K562 (cell line): ENCODE measurements around the gene DKKL1. TPM values are rescaled to one million over a fixed set of nuclear protein-coding genes. Genes with fewer than 3 reads are reported as not detected.

ENCODE experiments used
- ATAC-seq: fragments of 200-7000 bp; cut with Tn5 transposase; 3 replicates; pipeline ENCODE4 v1.9.1; 2020; ENCODE audit warnings: moderate library complexity
- BruUV-seq: library from RNA; stranded (reverse); fragments of 400-500 nt; replicated peaks from 2 replicates; lab custom pipeline; 2021; lab: Mats Ljungman, UMichigan
- CTCF ChIA-PET: fragments of 300-600 bp; formaldehyde crosslinking; extraction: SDS; loops from one replicate; lab custom pipeline; 2021; ENCODE audit warnings: low intra/inter-chr PET ratio; lab: Yijun Ruan, JAX
- POLR2A ChIA-PET: fragments of 300-600, 350-650 bp; sonication (Branson Sonifier 250); formaldehyde crosslinking; extraction: SDS; loops from one replicate; lab custom pipeline; 2021; ENCODE audit warnings: antibody characterized with exemption, inconsistent platforms; lab: Yijun Ruan, JAX
- DNase-seq, 4 experiments: peaks; one replicate each; pipeline versions ENCODE4 v3.0.0 to v3.0.0-alpha.2; 2011 to 2018; ENCODE audit warnings: low spot score in 3 of 4, mixed read lengths in 3 of 4; ENCODE audit errors: extremely low read depth in 1 of 4
- FAIRE-seq: peaks from 2 replicates; lab custom pipeline; 2011; peaks lifted over from hg19 to GRCh38; lab: Jason Lieb, UNC
- H2AFZ ChIP-seq: 2 replicates; pipeline ENCODE4 v1.6.0; 2011; ENCODE audit warnings: low read depth, low read length, control low read depth, inconsistent platforms
- H3K27ac ChIP-seq: fragments of 200-600 bp; 3 replicates; pipeline ENCODE4 v1.8.0; 2011; ENCODE audit warnings: low read depth, mild to moderate bottlenecking, control low read depth, inconsistent platforms, low read length, moderate library complexity, mixed read lengths; ENCODE audit errors: extremely low read depth
- H3K27me3 ChIP-seq, 2 experiments: fragments of 300-600 bp in 1 of 2; 2 replicates in 1 of 2; 3 replicates in 1 of 2; pipeline versions ENCODE4 v1.6.0 to v1.8.0; 2011; ENCODE audit warnings: inconsistent platforms in 2 of 2, low read length in 2 of 2, mild to moderate bottlenecking in 1 of 2, mixed read lengths in 1 of 2, moderate library complexity in 1 of 2; ENCODE audit not compliant: control insufficient read depth in 2 of 2, insufficient read depth in 2 of 2
- H3K36me3 ChIP-seq: fragments of 300-600 bp; 3 replicates; pipeline ENCODE4 v1.8.0; 2011; ENCODE audit warnings: mild to moderate bottlenecking, low read length, inconsistent platforms; ENCODE audit not compliant: control insufficient read depth, insufficient read depth
- H3K4me1 ChIP-seq, 2 experiments: fragments of 200-600 bp in 1 of 2; replicated peaks in 1 of 2; 2 replicates in 1 of 2; 3 replicates in 1 of 2; pipeline versions ENCODE4 v1.5.1 to v1.8.0; 2011; ENCODE audit warnings: inconsistent platforms in 2 of 2, low read length in 2 of 2, mild to moderate bottlenecking in 1 of 2, mixed read lengths in 1 of 2, moderate library complexity in 1 of 2; ENCODE audit not compliant: control insufficient read depth in 2 of 2, insufficient read depth in 2 of 2
- H3K4me2 ChIP-seq: 2 replicates; pipeline ENCODE4 v1.6.1; 2011; ENCODE audit warnings: low read length, control low read depth, inconsistent platforms, mixed read lengths; ENCODE audit not compliant: insufficient read depth
- H3K4me3 ChIP-seq: fragments of 200-600 bp; sonication (generic), shearing (Covaris generic); 2 replicates; pipeline ENCODE4 v1.5.1; 2016; ENCODE audit warnings: control low read depth, inconsistent platforms
- H3K79me2 ChIP-seq: fragments of 200-600 bp; 3 replicates; pipeline ENCODE4 v1.8.0; 2011; ENCODE audit warnings: low read length, inconsistent platforms; ENCODE audit not compliant: control insufficient read depth, insufficient read depth
- H3K9ac ChIP-seq, 2 experiments: 2 replicates each; pipeline versions ENCODE4 v1.6.0 to v1.6.1; 2011; ENCODE audit warnings: low read depth in 2 of 2, low read length in 2 of 2, control low read depth in 1 of 2, inconsistent platforms in 1 of 2, mild to moderate bottlenecking in 1 of 2, mixed read lengths in 1 of 2; ENCODE audit not compliant: insufficient read depth in 1 of 2
- H3K9me1 ChIP-seq: one replicate; pipeline ENCODE4 v1.6.0; 2011; ENCODE audit warnings: inconsistent platforms, mild to moderate bottlenecking, low read length, moderate library complexity; ENCODE audit not compliant: control insufficient read depth, insufficient read depth
- H3K9me3 ChIP-seq: replicated peaks from 2 replicates; pipeline ENCODE4 v1.5.1; 2011; ENCODE audit warnings: low read depth, low read length, inconsistent platforms; ENCODE audit not compliant: control insufficient read depth, insufficient read depth
- H4K20me1 ChIP-seq: replicated peaks from 2 replicates; pipeline ENCODE4 v1.6.1; 2011; ENCODE audit warnings: low read length, inconsistent platforms, mixed read lengths; ENCODE audit not compliant: control insufficient read depth, insufficient read depth
- FOXM1 ChIP-seq, 2 experiments: fragments of 450-650 bp in 1 of 2; sonication (generic) in 1 of 2; formaldehyde crosslinking in 1 of 2; IDR thresholded peaks; 2 replicates each; pipeline versions ENCODE4 v1.6.1 to v1.9.0; 2017 to 2022; ENCODE audit warnings: low read depth in 2 of 2, mild to moderate bottlenecking in 2 of 2, missing genetic modification reagents in 1 of 2, moderate library complexity in 1 of 2
- NBN ChIP-seq: fragments of 450-650 bp; IDR thresholded peaks from 2 replicates; pipeline ENCODE4 v1.6.1; 2016; ENCODE audit warnings: low read depth, mild to moderate bottlenecking
- PCBP1 ChIP-seq: fragments of 200-400 bp; formaldehyde crosslinking; IDR thresholded peaks from 2 replicates; pipeline ENCODE4 v1.6.1; 2018; ENCODE audit warnings: mild to moderate bottlenecking, low read depth, low read length; ENCODE audit not compliant: poor library complexity, severe bottlenecking
- SMC3 ChIP-seq: conservative IDR thresholded peaks from 2 replicates; pipeline ENCODE4 v1.6.1; 2011; ENCODE audit warnings: low read depth, low read length, improper control_type of control experiment; ENCODE audit not compliant: insufficient read depth
- TRIM28 ChIP-seq: fragments of 450-650 bp; IDR thresholded peaks from 2 replicates; pipeline ENCODE4 v1.6.1; 2017
- ZBTB1 ChIP-seq: sonication (generic); formaldehyde crosslinking; IDR thresholded peaks from 2 replicates; pipeline ENCODE4 v1.8.1; 2023; ENCODE audit warnings: missing genetic modification reagents, low read depth, mild to moderate bottlenecking, borderline replicate concordance
- ZKSCAN1 ChIP-seq: fragments of 150-350 bp; IDR thresholded peaks from 2 replicates; pipeline ENCODE4 v1.6.1; 2016; ENCODE audit warnings: low read depth, low read length
- ZNF354B ChIP-seq: fragments of 250-450 bp; sonication (Bioruptor Pico); IDR thresholded peaks from 2 replicates; pipeline ENCODE4 v1.4.0; 2020
- WGBS: fragments of 100-300 bp; shearing (Covaris generic); methylation state at CpG from one replicate; pipeline ENCODE4 v1.1.6; 2016; ENCODE audit warnings: low coverage, mixed read lengths; ENCODE audit not compliant: insufficient coverage; ENCODE audit errors: missing lambda C conversion rate; 5-methylcytosine and 5-hydroxymethylcytosine counted together
- in situ Hi-C: fragments of 300-500 bp; cut with MboI; formaldehyde crosslinking; loops from 4 replicates; pipeline ENCODE4 v1.15.0; 2018; ENCODE audit warnings: inconsistent platforms, mixed read lengths
- intact Hi-C: fragments of 100-400 bp; cut with micrococcal nuclease; formaldehyde crosslinking; loops from 2 replicates; pipeline ENCODE4 v1.14.2; 2022
- polyA plus RNA-seq, 8 experiments: library from polyadenylated mRNA; depleted of rRNA in 4 of 8; stranded (reverse) in 5 of 8; unstranded in 3 of 8; fragments of >200 nt; fragmentation: Nextera tagmentation in 2 of 8; fragmentation: Illumina TruSeq in 1 of 8; extraction: Ambion mirVana in 2 of 8; extraction: Trizol in 1 of 8; gene quantifications; 2 replicates each; pipeline versions ENCODE4 v1.2.1 to v1.2.3, GENCODE V29; 2011 to 2014; ENCODE audit warnings: inconsistent platforms in 1 of 8, missing spikeins in 1 of 8
- total RNA-seq, 7 experiments: library from RNA; depleted of rRNA in 6 of 7; stranded (reverse); fragments of >200 nt in 6 of 7; fragmentation: Illumina TruSeq in 2 of 7; extraction: Trizol in 2 of 7; gene quantifications; 2 replicates each; pipeline versions ENCODE4 v1.2.1 to v1.2.3, GENCODE V29; 2011 to 2021; ENCODE audit warnings: low replicate concordance in 1 of 7
- TF ChIP-seq, protein P1 (sequence below): fragments of 450-650 bp; IDR thresholded peaks from 2 replicates; pipeline ENCODE4 v1.6.1; 2016; ENCODE audit warnings: borderline replicate concordance
- TF ChIP-seq, protein P2 (sequence below), 2 experiments: IDR thresholded peaks; 2 replicates each; pipeline ENCODE4 v1.6.1; 2012; ENCODE audit warnings: improper control_type of control experiment in 2 of 2, low read depth in 2 of 2, low read length in 2 of 2, borderline replicate concordance in 1 of 2

The DKKL1 gene
- total and polyA plus RNA-seq, 9 of the 15 experiments (the other 6 are each of a cell fraction or from before 2014, with no cell fraction given) = 0.15 to 1.7 (median 0.52) TPM

DNA sequence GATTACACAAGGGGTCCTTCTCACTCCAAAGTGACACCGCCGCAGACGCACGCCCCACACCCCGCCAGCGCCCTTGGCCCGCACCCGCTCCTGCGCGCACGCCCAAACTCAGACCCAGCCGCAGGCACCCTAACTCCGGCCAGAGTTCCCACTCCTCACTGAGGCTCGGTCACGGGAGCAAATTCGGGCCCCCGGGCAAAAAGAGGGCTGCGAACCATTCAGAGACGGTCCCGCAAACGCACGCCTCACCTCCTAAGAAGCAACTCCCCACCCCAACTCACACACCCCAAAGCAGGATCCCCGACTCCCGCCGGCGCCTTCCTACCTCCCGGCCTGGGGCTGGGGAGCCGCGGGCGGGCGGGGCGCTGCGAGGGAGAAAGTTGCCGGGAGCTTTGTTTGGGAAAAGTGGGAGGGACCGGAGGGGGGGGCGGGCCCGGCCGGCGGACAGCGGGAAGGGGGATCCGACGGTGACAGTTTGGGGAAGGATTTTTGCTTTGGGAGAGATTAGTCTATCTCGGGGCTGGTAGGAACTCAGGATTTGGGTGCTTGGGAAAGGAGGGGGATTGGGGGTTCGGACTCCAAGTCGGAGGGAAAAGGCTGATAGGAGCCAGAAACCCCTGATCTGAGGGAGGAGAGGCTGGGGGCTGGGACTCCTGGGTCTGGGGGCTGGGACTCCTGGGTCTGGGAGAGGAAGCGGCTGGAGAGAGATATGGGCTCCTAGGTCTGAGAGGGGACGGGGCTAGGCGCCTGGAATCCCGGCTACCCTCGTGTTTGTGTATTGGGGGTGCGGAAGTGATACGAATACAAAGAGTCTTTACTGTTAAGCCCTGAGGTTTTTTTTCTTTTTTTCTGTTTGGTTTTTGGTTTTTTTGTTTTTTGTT, 1.4 kb upstream of the DKKL1 start, which contains the start of gene TEAD2 (continued):
- TF ChIP-seq, protein P1, sequence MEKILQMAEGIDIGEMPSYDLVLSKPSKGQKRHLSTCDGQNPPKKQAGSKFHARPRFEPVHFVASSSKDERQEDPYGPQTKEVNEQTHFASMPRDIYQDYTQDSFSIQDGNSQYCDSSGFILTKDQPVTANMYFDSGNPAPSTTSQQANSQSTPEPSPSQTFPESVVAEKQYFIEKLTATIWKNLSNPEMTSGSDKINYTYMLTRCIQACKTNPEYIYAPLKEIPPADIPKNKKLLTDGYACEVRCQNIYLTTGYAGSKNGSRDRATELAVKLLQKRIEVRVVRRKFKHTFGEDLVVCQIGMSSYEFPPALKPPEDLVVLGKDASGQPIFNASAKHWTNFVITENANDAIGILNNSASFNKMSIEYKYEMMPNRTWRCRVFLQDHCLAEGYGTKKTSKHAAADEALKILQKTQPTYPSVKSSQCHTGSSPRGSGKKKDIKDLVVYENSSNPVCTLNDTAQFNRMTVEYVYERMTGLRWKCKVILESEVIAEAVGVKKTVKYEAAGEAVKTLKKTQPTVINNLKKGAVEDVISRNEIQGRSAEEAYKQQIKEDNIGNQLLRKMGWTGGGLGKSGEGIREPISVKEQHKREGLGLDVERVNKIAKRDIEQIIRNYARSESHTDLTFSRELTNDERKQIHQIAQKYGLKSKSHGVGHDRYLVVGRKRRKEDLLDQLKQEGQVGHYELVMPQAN = 0 out of 2 replicates have a peak, but pooled peaks have one; percentile 23
- TF ChIP-seq NBN = no peak; the same call in 1 of the 2 replicates
- TF ChIP-seq TRIM28 = no peak

DNA sequence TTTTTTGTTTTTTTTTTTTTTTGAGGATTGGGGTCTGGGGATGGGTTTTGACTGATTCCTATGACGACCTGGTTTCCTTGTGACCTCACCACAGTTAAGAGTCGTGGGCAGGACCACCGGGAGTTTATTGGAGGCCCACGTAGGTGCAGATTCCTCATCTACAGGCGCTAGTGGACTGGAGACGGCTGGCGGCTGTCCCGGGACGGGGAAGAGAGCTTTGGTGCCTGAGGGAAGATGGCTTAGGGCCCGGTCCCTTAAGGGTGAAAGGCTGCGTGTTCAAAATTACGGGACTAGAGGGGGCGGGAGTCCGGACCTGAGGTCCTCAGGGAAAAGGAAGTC, 779 bp upstream of the DKKL1 start:
- CTCF ChIA-PET = interaction anchor here (0.6 to 0.7 kb wide), 2 partner anchors 56 to 67 kb away, joined by 3 to 4 read pairs; no protein-coding TSS in a partner anchor
- Histone ChIP-seq H2AFZ (peak overlapping the region; percentile 83), H3K27ac (peak overlapping the region; percentile 77), H3K4me2 (peak overlapping the region; percentile 76), H3K9me3 (no peaks in the 10 kb centered on the region), H3K36me3 (peaks cover 8% of the 10 kb centered on the region; the same call in 1 of the 3 replicates), H3K4me1 (peaks cover 14 to 52% of the 10 kb centered on the region in 2 experiments), H3K9me1 (no peaks in the 10 kb centered on the region), H3K79me2 (peaks cover 7% of the 10 kb centered on the region; the same call in 1 of the 3 replicates), H3K9ac (peak overlapping the region; percentile 74 to 88), H3K4me3 (peak overlapping the region; percentile 59), H4K20me1 (no peaks in the 10 kb centered on the region), H3K27me3 (no peaks in the 10 kb centered on the region)
- POLR2A ChIA-PET = interaction anchor here (0.6 to 1.3 kb wide), 6 partner anchors 14 to 716 kb away, joined by 3 to 5 read pairs (median 3); partner anchors contain the start of genes ALDH16A1 and PIH1D1
- no peak for FAIRE-seq
- no TSS peak for BruUV-seq
- ATAC-seq = no peak
- in situ Hi-C loops (no loop called here), intact Hi-C loops (no loop called here)
- peak in 1 of 4 experiments; percentile 30 for DNase-seq
- 1% methylated on average over 12 of the region's 14 CpGs for WGBS
- no peak for TF ChIP-seq SMC3
- TF ChIP-seq FOXM1 (IDR thresholded peaks at IDR 0.05; ENCODE audit: low read depth) = no peak
- no peak for TF ChIP-seq FOXM1 (CRISPR knock-in tag; IDR thresholded peaks at IDR 0.05; ENCODE audit: low read depth)
- no peak for TF ChIP-seq ZBTB1 (CRISPR knock-in tag)
- TF ChIP-seq PCBP1 = no peak
- TF ChIP-seq ZKSCAN1 = no peak
- TF ChIP-seq, protein P2, sequence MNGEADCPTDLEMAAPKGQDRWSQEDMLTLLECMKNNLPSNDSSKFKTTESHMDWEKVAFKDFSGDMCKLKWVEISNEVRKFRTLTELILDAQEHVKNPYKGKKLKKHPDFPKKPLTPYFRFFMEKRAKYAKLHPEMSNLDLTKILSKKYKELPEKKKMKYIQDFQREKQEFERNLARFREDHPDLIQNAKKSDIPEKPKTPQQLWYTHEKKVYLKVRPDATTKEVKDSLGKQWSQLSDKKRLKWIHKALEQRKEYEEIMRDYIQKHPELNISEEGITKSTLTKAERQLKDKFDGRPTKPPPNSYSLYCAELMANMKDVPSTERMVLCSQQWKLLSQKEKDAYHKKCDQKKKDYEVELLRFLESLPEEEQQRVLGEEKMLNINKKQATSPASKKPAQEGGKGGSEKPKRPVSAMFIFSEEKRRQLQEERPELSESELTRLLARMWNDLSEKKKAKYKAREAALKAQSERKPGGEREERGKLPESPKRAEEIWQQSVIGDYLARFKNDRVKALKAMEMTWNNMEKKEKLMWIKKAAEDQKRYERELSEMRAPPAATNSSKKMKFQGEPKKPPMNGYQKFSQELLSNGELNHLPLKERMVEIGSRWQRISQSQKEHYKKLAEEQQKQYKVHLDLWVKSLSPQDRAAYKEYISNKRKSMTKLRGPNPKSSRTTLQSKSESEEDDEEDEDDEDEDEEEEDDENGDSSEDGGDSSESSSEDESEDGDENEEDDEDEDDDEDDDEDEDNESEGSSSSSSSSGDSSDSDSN (IDR thresholded peaks at IDR 0.05; ENCODE audit: borderline replicate concordance in 1 of 2, low read depth in 2 of 2, low read length in 2 of 2) = 0 out of 4 replicates have a peak, but pooled peaks of 1 of the 2 experiments have one; percentile 14
- TF ChIP-seq ZNF354B (CRISPR knock-in tag) = no peak
